Gastrocnemius medialis (tissue), 4 donors: ENCODE data around the gene BSDC1. TPM values are rescaled to one million over a fixed set of nuclear protein-coding genes. Genes with fewer than 3 reads are reported as not detected.

Source experiments
- ATAC-seq, 2 donors: fragments of 150-250 bp; one replicate each; pipeline ENCODE4 v1.9.1; 2016
- DNase-seq, 2 donors: peaks; one replicate each; pipeline ENCODE4 v3.0.0-alpha.2; 2019
- H3K27ac ChIP-seq, 4 donors: fragments of 200-600 bp; sonication (generic); 1 replicate in 1 of 4; 2 replicates in 3 of 4; pipeline ENCODE4 v1.5.1; 2016 to 2018; ENCODE audit warnings: mild to moderate bottlenecking in 2 of 4, moderate library complexity in 1 of 4
- H3K27me3 ChIP-seq, 3 donors: fragments of 200-600 bp; sonication (generic) in 2 of 3; 1 replicate in 1 of 3; 2 replicates in 2 of 3; pipeline versions ENCODE4 v1.5.1 to v1.6.0; 2016 to 2019; ENCODE audit warnings: mild to moderate bottlenecking in 1 of 3, moderate library complexity in 1 of 3
- H3K36me3 ChIP-seq, 2 donors: fragments of 200-600 bp; sonication (generic) in 1 of 2; one replicate each; pipeline ENCODE4 v1.5.1; 2017 to 2018
- H3K4me1 ChIP-seq, 2 donors: fragments of 200-600 bp; sonication (generic) in 1 of 2; one replicate each; pipeline ENCODE4 v1.5.1; 2016 to 2017; ENCODE audit warnings: mild to moderate bottlenecking in 2 of 2
- H3K4me3 ChIP-seq, 4 donors: fragments of 200-600 bp; sonication (generic) in 3 of 4; 1 replicate in 1 of 4; 2 replicates in 3 of 4; pipeline ENCODE4 v1.5.1; 2016 to 2019; ENCODE audit warnings: mild to moderate bottlenecking in 2 of 4
- H3K9me3 ChIP-seq, 3 donors: fragments of 200-600 bp; sonication (generic) in 2 of 3; 1 replicate in 1 of 3; 2 replicates in 2 of 3; pipeline ENCODE4 v1.5.1; 2016 to 2019
- CTCF ChIP-seq, 5 experiments: fragments of 450-650 bp in 3 of 5; fragments of 200-600 bp in 2 of 5; sonication (generic) in 2 of 5; IDR thresholded peaks in 4 of 5; conservative IDR thresholded peaks in 1 of 5; 1 replicate in 4 of 5; 2 replicates in 1 of 5; pipeline ENCODE4 v1.5.1; 2016 to 2019; ENCODE audit warnings: antibody characterized with exemption in 5 of 5, mild to moderate bottlenecking in 3 of 5, moderate library complexity in 3 of 5
- POLR2A ChIP-seq, 2 donors: fragments of 450-650 bp; IDR thresholded peaks; one replicate each; pipeline ENCODE4 v1.6.1; 2017; ENCODE audit warnings: antibody characterized with exemption in 2 of 2, mild to moderate bottlenecking in 2 of 2, moderate library complexity in 2 of 2
- in situ Hi-C, 4 donors: fragments of 200-750 bp; cut with MboI; loops; one replicate each; pipeline versions ENCODE4 v1.15.0 to v1.8.0; 2017; ENCODE audit warnings: low sequenced_read_pairs in 4 of 4
- intact Hi-C: fragments of 100-400 bp; cut with DNase I; formaldehyde crosslinking; loops from one replicate; pipeline ENCODE4 v1.15.1; 2023; ENCODE audit warnings: low total_unique reads
- total RNA-seq, 4 donors: library from RNA; depleted of rRNA; stranded (reverse); fragments of >200 nt; gene quantifications; one replicate each; pipeline versions ENCODE4 v1.1.0 to v1.2.3, GENCODE V29; 2016

Gene BSDC1
- total RNA-seq, 4 donors from 2014 or later: 53.8 to 77.8 (median 62.1) TPM

DNA sequence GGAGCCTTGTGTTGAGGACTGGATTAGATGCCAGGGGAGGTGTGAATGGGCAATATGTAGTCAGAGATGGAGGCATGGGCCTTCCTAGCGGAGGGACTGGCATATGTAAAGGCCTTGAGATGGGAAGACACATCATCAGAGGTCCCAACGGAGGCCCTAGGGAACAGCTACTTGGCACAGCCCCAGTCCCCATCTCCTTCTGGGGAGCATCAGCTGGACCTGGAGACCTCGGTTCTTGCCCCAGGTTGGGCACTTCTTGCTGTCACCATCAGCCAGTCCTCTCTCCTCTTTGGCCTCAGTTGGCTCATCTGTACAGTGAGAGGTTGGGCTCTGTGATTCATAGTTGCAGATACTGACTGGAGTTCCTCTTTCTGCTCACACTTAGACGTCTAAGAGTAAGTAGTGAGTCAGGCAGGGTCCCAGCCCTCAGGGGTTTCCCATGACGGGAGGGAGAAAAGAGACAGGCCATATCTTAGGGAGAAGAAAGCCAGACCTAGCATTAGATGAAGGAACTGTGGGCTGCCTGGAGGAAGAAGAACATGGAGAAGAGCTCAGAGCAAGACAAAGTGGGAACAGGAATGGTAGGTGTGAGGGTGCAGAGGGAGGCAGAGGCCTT, 54.8 kb downstream of the BSDC1 start:
- Histone ChIP-seq H3K4me3 (no peak overlapping the region), H3K36me3 (no peaks in the 10 kb centered on the region), H3K27me3 (no peaks in the 10 kb centered on the region), H3K9me3 (no peaks in the 10 kb centered on the region), H3K4me1 (peaks cover 4 to 9% of the 10 kb centered on the region in 2 donors), H3K27ac (no peak overlapping the region)
- TF ChIP-seq POLR2A (IDR thresholded peaks at IDR 0.05) (no peak), CTCF (IDR thresholded peaks at IDR 0.05 in 4 of 5, conservative IDR thresholded peaks at IDR 0.05 in 1 of 5) (no peak)
- ATAC-seq (no peak), DNase-seq (no peak)
- in situ Hi-C loops: no loop called here
- intact Hi-C loops: no loop called here

GRCh38 chr1:32338637-32339145, 55.5 kb downstream of the BSDC1 start:
- no peak for DNase-seq
- TF ChIP-seq POLR2A (IDR thresholded peaks at IDR 0.05) (no peak), CTCF (IDR thresholded peaks at IDR 0.05 in 4 of 5, conservative IDR thresholded peaks at IDR 0.05 in 1 of 5) (no peak)
- intact Hi-C loops: no loop called here
- no peaks in the 10 kb centered on the region for H3K9me3 ChIP-seq
- H3K4me1 ChIP-seq: peaks cover 4 to 9% of the 10 kb centered on the region in 2 donors
- no peak overlapping the region for H3K4me3 ChIP-seq
- H3K27ac ChIP-seq: no peak overlapping the region
- ATAC-seq: no peak
- no peaks in the 10 kb centered on the region for H3K36me3 ChIP-seq
- H3K27me3 ChIP-seq: no peaks in the 10 kb centered on the region
- in situ Hi-C loops: no loop called here

GRCh38 chr1:32337855-32338636, 56.2 kb downstream of the BSDC1 start:
- Histone ChIP-seq H3K4me3 (no peak overlapping the region), H3K9me3 (no peaks in the 10 kb centered on the region), H3K27ac (no peak overlapping the region), H3K27me3 (no peaks in the 10 kb centered on the region), H3K36me3 (no peaks in the 10 kb centered on the region), H3K4me1 (peaks cover 4 to 9% of the 10 kb centered on the region in 2 donors)
- DNase-seq (no peak), ATAC-seq (no peak)
- intact Hi-C loops: no loop called here
- TF ChIP-seq CTCF (IDR thresholded peaks at IDR 0.05 in 4 of 5, conservative IDR thresholded peaks at IDR 0.05 in 1 of 5): no peak
- no peak for TF ChIP-seq POLR2A (IDR thresholded peaks at IDR 0.05)
- in situ Hi-C loops: no loop called here

GRCh38 chr1:32336963-32337675, 57.1 kb downstream of the BSDC1 start:
- Histone ChIP-seq H3K27me3 (no peaks in the 10 kb centered on the region), H3K4me1 (peaks cover 4 to 9% of the 10 kb centered on the region in 2 donors), H3K36me3 (peaks cover 0 to 8% of the 10 kb centered on the region in 2 donors), H3K4me3 (no peak overlapping the region), H3K27ac (no peak overlapping the region), H3K9me3 (no peaks in the 10 kb centered on the region)
- DNase-seq (no peak), ATAC-seq (no peak)
- intact Hi-C loops (loop anchor here (1.0 kb wide), 1 partner anchor 14 kb away; no protein-coding TSS in a partner anchor), in situ Hi-C loops (no loop called here)
- TF ChIP-seq CTCF (IDR thresholded peaks at IDR 0.05 in 4 of 5, conservative IDR thresholded peaks at IDR 0.05 in 1 of 5) (no peak), POLR2A (IDR thresholded peaks at IDR 0.05) (no peak)
